A549 (cell line): ENCODE data around the gene ORM2. TPM values are rescaled to one million over a fixed set of nuclear protein-coding genes. Genes with fewer than 3 reads are reported as not detected.

ENCODE experiments used
- ATAC-seq, 2 experiments: fragments of 200-7000 bp in 1 of 2; fragments of >200 bp in 1 of 2; cut with Nextera tagmentation in 1 of 2; cut with Tn5 transposase in 1 of 2; 3 replicates each; pipeline versions ENCODE4 v1.8.0 to v1.9.1; 2018 to 2020; ENCODE audit warnings: mild to moderate bottlenecking in 1 of 2, moderate library complexity in 1 of 2
- CTCF ChIA-PET: fragments of 300-600 bp; sonication (Branson Sonifier 250); formaldehyde crosslinking; extraction: SDS; loops from one replicate; lab custom pipeline; 2021; ENCODE audit warnings: antibody characterized with exemption, inconsistent platforms; lab: Yijun Ruan, JAX
- POLR2A ChIA-PET: fragments of 350-600 bp; formaldehyde crosslinking; extraction: SDS; loops from one replicate; lab custom pipeline; 2021; ENCODE audit warnings: antibody characterized with exemption, inconsistent platforms; lab: Yijun Ruan, JAX
- DNase-seq, 2 experiments: peaks; one replicate each; pipeline versions ENCODE4 v3.0.0 to v3.0.0-alpha.2; 2011 to 2016; ENCODE audit warnings: low read depth in 1 of 2, low spot score in 1 of 2
- FAIRE-seq: peaks from 2 replicates; lab custom pipeline; 2011; peaks lifted over from hg19 to GRCh38; lab: Jason Lieb, UNC
- H3K27ac ChIP-seq, 2 experiments: fragments of >200 bp; sonication (Bioruptor Twin); formaldehyde crosslinking; 3 replicates each; pipeline ENCODE4 v1.5.1; 2016 to 2017
- H3K4me1 ChIP-seq: fragments of >200 bp; sonication (Bioruptor Twin); formaldehyde crosslinking; 3 replicates; pipeline ENCODE4 v1.6.1; 2016
- H3K4me2 ChIP-seq: fragments of >200 bp; sonication (Bioruptor Twin); formaldehyde crosslinking; 3 replicates; pipeline ENCODE4 v1.6.1; 2016
- H3K4me3 ChIP-seq: fragments of >200 bp; sonication (Bioruptor Twin); formaldehyde crosslinking; 3 replicates; pipeline ENCODE4 v1.5.1; 2016
- H3K9me3 ChIP-seq: fragments of >200 bp; sonication (Bioruptor Twin); formaldehyde crosslinking; 3 replicates; pipeline ENCODE4 v1.6.1; 2016
- CEBPB ChIP-seq, 2 experiments: fragments of >200 bp in 1 of 2; sonication (Bioruptor Twin) in 1 of 2; formaldehyde crosslinking in 1 of 2; IDR thresholded peaks; 2 replicates each; pipeline ENCODE4 v1.6.1; 2012 to 2016
- EHMT2 ChIP-seq: fragments of 200-600 bp; sonication (generic); IDR thresholded peaks from 2 replicates; pipeline ENCODE4 v1.6.1; 2016; ENCODE audit warnings: antibody characterized with exemption, low read depth, mild to moderate bottlenecking, moderate library complexity
- HDAC2 ChIP-seq: fragments of 200-600 bp; sonication (generic); IDR thresholded peaks from 2 replicates; pipeline ENCODE4 v1.6.1; 2016
- KDM5A ChIP-seq: fragments of 200-600 bp; sonication (generic); IDR thresholded peaks from 2 replicates; pipeline ENCODE4 v1.6.1; 2016; ENCODE audit warnings: antibody characterized with exemption, mild to moderate bottlenecking
- MYC ChIP-seq: IDR thresholded peaks from 2 replicates; pipeline ENCODE4 v1.6.1; 2012; ENCODE audit warnings: mild to moderate bottlenecking, inconsistent platforms, low read length, improper control_type of control experiment, borderline replicate concordance
- NFE2L2 ChIP-seq: fragments of 150-350 bp; conservative IDR thresholded peaks from 2 replicates; pipeline ENCODE4 v1.6.1; 2014; ENCODE audit warnings: low read length
- POLR2AphosphoS2 ChIP-seq: conservative IDR thresholded peaks from 2 replicates; pipeline ENCODE4 v1.6.1; 2012; ENCODE audit warnings: low read length, improper control_type of control experiment, inconsistent platforms
- RAD21 ChIP-seq, 2 experiments: fragments of >200 bp in 1 of 2; sonication (Bioruptor Twin) in 1 of 2; formaldehyde crosslinking in 1 of 2; IDR thresholded peaks in 1 of 2; conservative IDR thresholded peaks in 1 of 2; 2 replicates in 1 of 2; 3 replicates in 1 of 2; pipeline ENCODE4 v1.6.1; 2012 to 2018; ENCODE audit warnings: inconsistent platforms in 1 of 2
- ZNF302 ChIP-seq: fragments of 250-450 bp; sonication (Bioruptor Pico); IDR thresholded peaks from 2 replicates; pipeline ENCODE4 v1.9.0; 2021; ENCODE audit warnings: inconsistent platforms, mild to moderate bottlenecking, moderate library complexity
- ZSCAN20 ChIP-seq: fragments of 250-450 bp; sonication (Bioruptor Pico); IDR thresholded peaks from 2 replicates; pipeline ENCODE4 v1.8.0; 2022; ENCODE audit warnings: mild to moderate bottlenecking, moderate library complexity
- WGBS: methylation state at CpG from one replicate; pipeline ENCODE4 v1.1.6; 2017; ENCODE audit errors: missing lambda C conversion rate; 5-methylcytosine and 5-hydroxymethylcytosine counted together
- polyA plus RNA-seq, 4 experiments: library from polyadenylated mRNA; depleted of rRNA in 3 of 4; stranded (reverse); fragments of >200 nt; fragmentation: RNase III in 1 of 4; extraction: RNeasy Plus Mini Kit Qiagen cat#74134 plus additional on column Dnase treatment in 1 of 4; gene quantifications; 2 replicates in 3 of 4; 3 replicates in 1 of 4; pipeline ENCODE4 v1.2.3, GENCODE V29; 2011 to 2017
- TF ChIP-seq, protein P1 (sequence below): fragments of 200-600 bp; sonication (generic); IDR thresholded peaks from 2 replicates; pipeline ENCODE4 v1.6.1; 2016; ENCODE audit warnings: antibody characterized with exemption, mild to moderate bottlenecking, moderate library complexity
- TF ChIP-seq, protein P2 (sequence below): fragments of >200 bp; sonication (Bioruptor Twin); formaldehyde crosslinking; IDR thresholded peaks from 3 replicates; pipeline ENCODE4 v1.6.1; 2016
- TF ChIP-seq, protein P3 (sequence below): fragments of 450-650 bp; IDR thresholded peaks from 2 replicates; pipeline ENCODE4 v1.6.1; 2014; ENCODE audit warnings: antibody characterized with exemption

Gene ORM2
- polyA plus RNA-seq, 2 of the 4 experiments (the other 2 are of a cell fraction) = 0.10 TPM; not detected in 1

DNA sequence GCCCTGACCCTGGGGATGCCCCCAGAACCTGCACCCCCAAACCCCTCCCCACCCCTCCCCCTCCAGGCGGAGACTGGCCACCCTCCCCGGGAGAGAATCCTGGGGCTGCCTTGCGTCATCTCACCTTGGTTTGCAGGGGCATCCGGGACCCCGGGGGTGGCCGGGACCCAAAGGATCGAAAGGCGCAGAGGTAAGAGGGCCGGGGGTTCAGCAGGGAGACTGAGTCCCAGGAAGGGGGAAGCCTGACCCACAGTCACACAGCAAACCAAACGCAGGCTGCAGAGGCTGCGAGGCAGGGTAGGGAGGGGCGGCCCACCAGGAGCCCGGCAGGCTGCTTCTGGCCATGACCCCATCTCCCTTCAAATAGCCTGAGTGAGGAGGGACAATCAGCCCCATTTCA is 40.6 kb upstream of the ORM2 start (continued):
- TF ChIP-seq, protein P1, sequence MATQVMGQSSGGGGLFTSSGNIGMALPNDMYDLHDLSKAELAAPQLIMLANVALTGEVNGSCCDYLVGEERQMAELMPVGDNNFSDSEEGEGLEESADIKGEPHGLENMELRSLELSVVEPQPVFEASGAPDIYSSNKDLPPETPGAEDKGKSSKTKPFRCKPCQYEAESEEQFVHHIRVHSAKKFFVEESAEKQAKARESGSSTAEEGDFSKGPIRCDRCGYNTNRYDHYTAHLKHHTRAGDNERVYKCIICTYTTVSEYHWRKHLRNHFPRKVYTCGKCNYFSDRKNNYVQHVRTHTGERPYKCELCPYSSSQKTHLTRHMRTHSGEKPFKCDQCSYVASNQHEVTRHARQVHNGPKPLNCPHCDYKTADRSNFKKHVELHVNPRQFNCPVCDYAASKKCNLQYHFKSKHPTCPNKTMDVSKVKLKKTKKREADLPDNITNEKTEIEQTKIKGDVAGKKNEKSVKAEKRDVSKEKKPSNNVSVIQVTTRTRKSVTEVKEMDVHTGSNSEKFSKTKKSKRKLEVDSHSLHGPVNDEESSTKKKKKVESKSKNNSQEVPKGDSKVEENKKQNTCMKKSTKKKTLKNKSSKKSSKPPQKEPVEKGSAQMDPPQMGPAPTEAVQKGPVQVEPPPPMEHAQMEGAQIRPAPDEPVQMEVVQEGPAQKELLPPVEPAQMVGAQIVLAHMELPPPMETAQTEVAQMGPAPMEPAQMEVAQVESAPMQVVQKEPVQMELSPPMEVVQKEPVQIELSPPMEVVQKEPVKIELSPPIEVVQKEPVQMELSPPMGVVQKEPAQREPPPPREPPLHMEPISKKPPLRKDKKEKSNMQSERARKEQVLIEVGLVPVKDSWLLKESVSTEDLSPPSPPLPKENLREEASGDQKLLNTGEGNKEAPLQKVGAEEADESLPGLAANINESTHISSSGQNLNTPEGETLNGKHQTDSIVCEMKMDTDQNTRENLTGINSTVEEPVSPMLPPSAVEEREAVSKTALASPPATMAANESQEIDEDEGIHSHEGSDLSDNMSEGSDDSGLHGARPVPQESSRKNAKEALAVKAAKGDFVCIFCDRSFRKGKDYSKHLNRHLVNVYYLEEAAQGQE = no peak
- TF ChIP-seq ZNF302 = no peak
- no peak for TF ChIP-seq CEBPB (IDR thresholded peaks at IDR 0.05)
- TF ChIP-seq, protein P2, sequence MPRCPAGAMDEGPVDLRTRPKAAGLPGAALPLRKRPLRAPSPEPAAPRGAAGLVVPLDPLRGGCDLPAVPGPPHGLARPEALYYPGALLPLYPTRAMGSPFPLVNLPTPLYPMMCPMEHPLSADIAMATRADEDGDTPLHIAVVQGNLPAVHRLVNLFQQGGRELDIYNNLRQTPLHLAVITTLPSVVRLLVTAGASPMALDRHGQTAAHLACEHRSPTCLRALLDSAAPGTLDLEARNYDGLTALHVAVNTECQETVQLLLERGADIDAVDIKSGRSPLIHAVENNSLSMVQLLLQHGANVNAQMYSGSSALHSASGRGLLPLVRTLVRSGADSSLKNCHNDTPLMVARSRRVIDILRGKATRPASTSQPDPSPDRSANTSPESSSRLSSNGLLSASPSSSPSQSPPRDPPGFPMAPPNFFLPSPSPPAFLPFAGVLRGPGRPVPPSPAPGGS = no peak

DNA sequence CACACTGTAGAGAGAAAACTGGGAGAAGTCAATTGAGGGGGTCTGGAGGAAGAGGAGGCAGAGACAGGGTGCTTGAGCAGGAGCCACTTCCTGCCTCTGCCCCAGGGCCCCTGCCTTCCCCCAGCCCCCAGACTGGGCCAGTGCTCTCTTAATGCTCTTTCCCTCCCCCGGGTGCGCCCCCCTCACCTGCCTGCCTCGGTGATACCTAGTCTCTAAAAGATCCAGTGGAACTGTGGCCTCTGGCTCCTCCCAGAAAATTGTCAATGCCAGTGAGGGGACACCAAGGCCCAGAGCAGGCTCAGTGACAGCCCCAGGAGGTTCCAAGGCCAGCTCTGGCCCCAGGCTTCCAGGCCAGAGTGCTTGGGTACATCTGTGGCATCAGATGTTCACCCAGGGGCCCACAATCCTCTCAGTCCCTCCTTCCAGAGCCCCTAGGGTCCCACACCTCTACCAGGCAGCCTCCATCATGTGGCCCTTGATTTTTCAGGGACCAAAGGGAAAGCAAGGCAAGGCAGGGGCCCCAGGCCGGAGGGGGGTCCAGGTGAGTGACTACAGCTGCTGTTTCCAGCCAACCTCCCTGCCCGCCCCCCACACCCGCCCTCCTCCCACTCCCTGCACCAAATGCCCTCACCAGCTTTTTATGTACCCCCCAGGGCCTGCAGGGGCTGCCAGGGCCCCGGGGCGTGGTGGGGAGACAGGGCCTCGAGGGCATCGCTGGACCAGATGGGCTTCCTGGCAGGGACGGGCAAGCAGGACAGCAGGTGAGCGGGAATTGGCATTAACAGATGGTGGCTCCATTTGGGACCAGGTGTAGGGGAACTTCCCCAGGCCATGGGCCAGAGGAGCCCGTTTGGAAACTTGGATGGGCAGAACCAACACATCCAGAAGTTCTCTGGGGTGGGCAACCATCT is 39.8 kb upstream of the ORM2 start:
- CTCF ChIA-PET = interaction anchor here (1.0 to 10.0 kb wide), 38 partner anchors 9 to 486 kb away, joined by 3 to 216 read pairs (median 9); partner anchors contain the start of genes AMBP, COL27A1 and KIF12
- no peak for ATAC-seq
- POLR2A ChIA-PET = no interaction called here

DNA sequence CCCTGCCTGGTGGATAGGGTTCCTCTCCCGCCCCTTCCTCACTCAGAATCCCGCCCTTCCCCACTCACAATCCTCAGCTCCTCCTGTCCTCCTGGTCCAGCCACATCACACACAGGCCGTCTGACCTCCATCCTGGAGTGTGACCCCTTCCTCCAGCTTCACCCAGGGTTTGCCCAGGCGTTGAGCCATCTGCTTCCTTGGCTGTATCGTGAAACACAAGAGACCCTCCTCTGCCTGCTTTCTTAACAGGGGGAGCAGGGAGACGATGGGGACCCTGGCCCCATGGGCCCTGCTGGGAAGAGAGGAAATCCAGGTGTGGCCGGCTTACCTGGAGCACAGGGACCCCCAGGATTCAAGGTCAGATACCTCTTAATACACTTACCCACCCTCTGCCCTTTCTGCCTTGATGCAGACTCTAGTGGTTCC is 39.1 kb upstream of the ORM2 start:
- Histone ChIP-seq H3K4me2 (no peak overlapping the region), H3K4me1 (peaks cover 44% of the 10 kb centered on the region), H3K4me3 (no peak overlapping the region), H3K27ac (peak overlapping the region; percentile 63 to 88), H3K9me3 (peaks cover 9% of the 10 kb centered on the region; the same call in 2 of the 3 replicates)
- TF ChIP-seq, protein P3, sequence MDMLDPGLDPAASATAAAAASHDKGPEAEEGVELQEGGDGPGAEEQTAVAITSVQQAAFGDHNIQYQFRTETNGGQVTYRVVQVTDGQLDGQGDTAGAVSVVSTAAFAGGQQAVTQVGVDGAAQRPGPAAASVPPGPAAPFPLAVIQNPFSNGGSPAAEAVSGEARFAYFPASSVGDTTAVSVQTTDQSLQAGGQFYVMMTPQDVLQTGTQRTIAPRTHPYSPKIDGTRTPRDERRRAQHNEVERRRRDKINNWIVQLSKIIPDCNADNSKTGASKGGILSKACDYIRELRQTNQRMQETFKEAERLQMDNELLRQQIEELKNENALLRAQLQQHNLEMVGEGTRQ = no peak
- TF ChIP-seq NFE2L2 (no peak), HDAC2 (no peak), EHMT2 (no peak), KDM5A (no peak)
- DNase-seq (no peak), ATAC-seq (peak; percentile 12 to 26; a peak in 3 of 6 replicates), FAIRE-seq (no peak)
- ChIA-PET POLR2A (interaction anchor here (1.2 kb wide), 1 partner anchor 134 kb away, joined by 5 read pairs; no protein-coding TSS in a partner anchor), CTCF (interaction anchor here (0.8 to 10.0 kb wide), 74 partner anchors 9 to 842 kb away, joined by 3 to 216 read pairs (median 6); partner anchors contain the start of genes AMBP, COL27A1 and KIF12)
- WGBS = 53% methylated on average over 7 of the region's 7 CpGs

More for the DNA sequence above, 39.8 kb upstream of the ORM2 start:
- Histone ChIP-seq H3K4me2 (peak overlapping the region; percentile 49; the same call in 2 of the 3 replicates), H3K4me3 (no peak overlapping the region), H3K27ac (peak overlapping the region; percentile 70 to 88; a peak in 5 of 6 replicates), H3K4me1 (peaks cover 51% of the 10 kb centered on the region), H3K9me3 (peaks cover 7% of the 10 kb centered on the region; the same call in 2 of the 3 replicates)
- FAIRE-seq = no peak
- no peak for DNase-seq
- 100% methylated on average over 5 of the region's 13 CpGs for WGBS
- TF ChIP-seq RAD21 (conservative IDR thresholded peaks at IDR 0.05 in 1 of 2, IDR thresholded peaks at IDR 0.05 in 1 of 2) (no peak), CEBPB (IDR thresholded peaks at IDR 0.05) (no peak), ZSCAN20 (CRISPR knock-in tag) (no peak), MYC (no peak), POLR2AphosphoS2 (no peak)
- TF ChIP-seq, protein P2 = no peak
